Muscle of leg (tissue), 11 donors: ENCODE measurements around the gene GABARAPL2. TPM values are rescaled to one million over a fixed set of nuclear protein-coding genes. Genes with fewer than 3 reads are reported as not detected.

ENCODE experiments used
- DNase-seq: peaks from one replicate; pipeline ENCODE4 v3.0.0; 2013
- H3K27ac ChIP-seq: one replicate; pipeline ENCODE4 v1.5.1; 2013; ENCODE audit warnings: mild to moderate bottlenecking, low read length, control low read depth
- H3K27me3 ChIP-seq: one replicate; pipeline ENCODE4 v1.6.1; 2013; ENCODE audit warnings: low read length; ENCODE audit not compliant: control insufficient read depth, insufficient read depth
- H3K36me3 ChIP-seq: one replicate; pipeline ENCODE4 v1.6.1; 2013; ENCODE audit warnings: low read length; ENCODE audit not compliant: control insufficient read depth, insufficient read depth
- H3K4me1 ChIP-seq: one replicate; pipeline ENCODE4 v1.6.1; 2013; ENCODE audit warnings: low read length; ENCODE audit not compliant: control insufficient read depth, insufficient read depth
- H3K4me3 ChIP-seq: one replicate; pipeline ENCODE4 v1.5.1; 2013; ENCODE audit warnings: low read length, control low read depth
- H3K9me3 ChIP-seq: replicated peaks from 2 replicates; pipeline ENCODE4 v1.6.1; 2013; ENCODE audit warnings: low read depth, low read length; ENCODE audit not compliant: control insufficient read depth
- WGBS: methylation state at CpG from one replicate; pipeline ENCODE4 v1.1.5; 2013; ENCODE audit warnings: missing lambda C conversion rate; ENCODE audit not compliant: insufficient coverage; 5-methylcytosine and 5-hydroxymethylcytosine counted together
- polyA plus RNA-seq, 8 donors: library from polyadenylated mRNA; unstranded; fragments of 120-200 nt; gene quantifications; one replicate each; pipeline versions ENCODE4 v1.2.1 to v1.2.3, GENCODE V29; 2013; ENCODE audit warnings: inconsistent platforms in 1 of 8, low replicate concordance in 1 of 8; ENCODE audit not compliant: insufficient read length in 8 of 8, insufficient read depth in 1 of 8
- total RNA-seq: library from RNA; stranded (reverse); fragments of 120-200 nt; gene quantifications from one replicate; pipeline ENCODE4 v1.2.4, GENCODE V29; 2013

The GABARAPL2 gene
- total and polyA plus RNA-seq, 9 donors, result 122 to 146 (median 133) TPM

- WGBS, result 81% methylated on average over 3 of the region's 4 CpGs
- peaks cover 9% of the 10 kb centered on the region for H3K4me1 ChIP-seq
- H3K27ac ChIP-seq, result no peak overlapping the region
Observed at GRCh38 chr16:75624921-75625334, 58.7 kb downstream of the GABARAPL2 start.

GRCh38 chr16:75626806-75627205 lies 60.6 kb downstream of the GABARAPL2 start:
- 79% methylated on average over 4 of the region's 4 CpGs for WGBS
- H3K36me3 ChIP-seq, result peaks cover 64% of the 10 kb centered on the region
- DNase-seq, result no peak
- no peaks in the 10 kb centered on the region for H3K9me3 ChIP-seq
- no peak overlapping the region for H3K4me3 ChIP-seq
- no peaks in the 10 kb centered on the region for H3K27me3 ChIP-seq
- H3K4me1 ChIP-seq, result peaks cover 6% of the 10 kb centered on the region
- H3K27ac ChIP-seq, result no peak overlapping the region

More at GRCh38 chr16:75624921-75625334, 58.7 kb downstream of the GABARAPL2 start:
- peaks cover 54% of the 10 kb centered on the region for H3K36me3 ChIP-seq
- H3K9me3 ChIP-seq, result no peaks in the 10 kb centered on the region
- no peaks in the 10 kb centered on the region for H3K27me3 ChIP-seq
- DNase-seq, result no peak
- no peak overlapping the region for H3K4me3 ChIP-seq

Other genes with a start within 250 kb of the GABARAPL2 start
- 83.7 TPM for gene CFDP1, start 132.9 kb upstream of the GABARAPL2 start, total RNA-seq
- gene CFDP1, start 132.9 kb upstream of the GABARAPL2 start, polyA plus RNA-seq, result 100 to 1,000 TPM in 3 of 8 donors, 10 to 100 TPM in 5; 82.5 to 132 (median 93.2) TPM
- gene TMEM170A, start 101.7 kb upstream of the GABARAPL2 start, total RNA-seq, result 19.1 TPM
- 10 to 100 TPM; 12.3 to 24.8 (median 16.4) TPM for gene TMEM170A, start 101.7 kb upstream of the GABARAPL2 start, polyA plus RNA-seq
- 5.4 TPM for gene CHST6, start 70.9 kb upstream of the GABARAPL2 start, total RNA-seq
- gene CHST6, start 70.9 kb upstream of the GABARAPL2 start, polyA plus RNA-seq, result 1 to 10 TPM; 1.6 to 6.9 (median 2.7) TPM
- 0.22 TPM for gene CHST5, start 30.3 kb upstream of the GABARAPL2 start, total RNA-seq
- gene CHST5, start 30.3 kb upstream of the GABARAPL2 start, polyA plus RNA-seq, result 1 to 10 TPM in 1 of 8 donors, under 1 TPM in 6, not detected in 1; 0.04 to 1.1 (median 0.25) TPM
- 6.3 TPM for gene TMEM231, start 10.1 kb upstream of the GABARAPL2 start, total RNA-seq
- gene TMEM231, start 10.1 kb upstream of the GABARAPL2 start, polyA plus RNA-seq, result 1 to 10 TPM; 6.2 to 9.1 (median 8.1) TPM
- 23.8 TPM for gene ADAT1, start 56.9 kb downstream of the GABARAPL2 start, total RNA-seq
- 10 to 100 TPM; 19.7 to 38.6 (median 29.2) TPM for gene ADAT1, start 56.9 kb downstream of the GABARAPL2 start, polyA plus RNA-seq
- 118 TPM for gene KARS1, start 81.3 kb downstream of the GABARAPL2 start, total RNA-seq
- gene KARS1, start 81.3 kb downstream of the GABARAPL2 start, polyA plus RNA-seq, result 100 to 1,000 TPM; 112 to 127 (median 115) TPM
- gene TERF2IP, start 81.4 kb downstream of the GABARAPL2 start, total RNA-seq, result 53.1 TPM
- gene TERF2IP, start 81.4 kb downstream of the GABARAPL2 start, polyA plus RNA-seq, result 10 to 100 TPM; 58.1 to 75.8 (median 65.0) TPM
- gene CPHXL2, start 110.6 kb downstream of the GABARAPL2 start, total RNA-seq, result not detected
- under 1 TPM in 2 of 8 donors, not detected in 6; 0.10 to 0.15 TPM for gene CPHXL2, start 110.6 kb downstream of the GABARAPL2 start, polyA plus RNA-seq
- gene DUXB, start 135.1 kb downstream of the GABARAPL2 start, total RNA-seq, result not detected
- gene DUXB, start 135.1 kb downstream of the GABARAPL2 start, polyA plus RNA-seq, result not detected
- gene CPHXL, start 160.1 kb downstream of the GABARAPL2 start, total RNA-seq, result not detected
- not detected for gene CPHXL, start 160.1 kb downstream of the GABARAPL2 start, polyA plus RNA-seq